Endothelial cell (in vitro differentiated cells): ENCODE data around the gene WDR5. TPM values are rescaled to one million over a fixed set of nuclear protein-coding genes. Genes with fewer than 3 reads are reported as not detected.

ENCODE experiments used
- DNase-seq: peaks from one replicate; pipeline ENCODE4 v3.0.0; 2021; ENCODE audit warnings: low spot score
- H3K27ac Mint-ChIP-seq: one replicate; pipeline ENCODE4 v1.8.0; 2021; ENCODE audit warnings: mixed read lengths, inconsistent platforms; ENCODE audit not compliant: unreplicated experiment
- H3K27me3 Mint-ChIP-seq: one replicate; pipeline ENCODE4 v1.8.0; 2021; ENCODE audit warnings: mild to moderate bottlenecking, moderate library complexity, mixed read lengths, inconsistent platforms; ENCODE audit not compliant: unreplicated experiment
- H3K36me3 Mint-ChIP-seq: one replicate; pipeline ENCODE4 v1.8.0; 2021; ENCODE audit warnings: mild to moderate bottlenecking, low read depth, mixed read lengths, inconsistent platforms; ENCODE audit not compliant: unreplicated experiment
- H3K4me1 Mint-ChIP-seq: one replicate; pipeline ENCODE4 v1.8.0; 2021; ENCODE audit warnings: mild to moderate bottlenecking, mixed read lengths, inconsistent platforms; ENCODE audit not compliant: unreplicated experiment
- H3K4me3 Mint-ChIP-seq: one replicate; pipeline ENCODE4 v1.8.0; 2021; ENCODE audit warnings: mild to moderate bottlenecking, mixed read lengths, inconsistent platforms; ENCODE audit not compliant: unreplicated experiment
- H3K9me3 Mint-ChIP-seq: one replicate; pipeline ENCODE4 v1.8.0; 2021; ENCODE audit warnings: mixed read lengths, inconsistent platforms; ENCODE audit not compliant: unreplicated experiment
- CTCF ChIP-seq: fragments of 200-600 bp; sonication (generic); IDR thresholded peaks from one replicate; pipeline ENCODE4 v1.5.0; 2021; ENCODE audit warnings: antibody characterized with exemption; ENCODE audit not compliant: unreplicated experiment
- total RNA-seq: library from RNA; stranded (reverse); fragmentation: NEBNext Ultra II Directional; extraction: Animal tissue kit (Norgen Biotek cat#: 25700); gene quantifications from one replicate; pipeline ENCODE4 v1.2.1, GENCODE V29; 2021; ENCODE audit not compliant: unreplicated experiment

The WDR5 gene
- total RNA-seq, 1 donor from 2014 or later, result 26.5 TPM

- Mint-ChIP-seq H3K9me3 (no peaks in the 10 kb centered on the region), H3K4me1 (peaks cover 3% of the 10 kb centered on the region), H3K36me3 (no peaks in the 10 kb centered on the region), H3K27me3 (peaks cover 5% of the 10 kb centered on the region), H3K27ac (no peak overlapping the region), H3K4me3 (no peak overlapping the region)
- no peak for DNase-seq
- TF ChIP-seq CTCF, result no peak
These were observed 37.5 kb downstream of the WDR5 start for GRCh38 chr9:134173127-134174072.

GRCh38 chr9:134174073-134174449 lies 38.2 kb downstream of the WDR5 start:
- DNase-seq, result no peak
- Mint-ChIP-seq H3K9me3 (no peaks in the 10 kb centered on the region), H3K27me3 (peaks cover 5% of the 10 kb centered on the region), H3K27ac (no peak overlapping the region), H3K4me1 (peaks cover 5% of the 10 kb centered on the region), H3K4me3 (no peak overlapping the region), H3K36me3 (no peaks in the 10 kb centered on the region)
- TF ChIP-seq CTCF, result no peak

- Mint-ChIP-seq H3K27ac (no peak overlapping the region), H3K4me3 (no peak overlapping the region), H3K27me3 (peaks cover 5% of the 10 kb centered on the region), H3K9me3 (no peaks in the 10 kb centered on the region), H3K4me1 (peaks cover 10% of the 10 kb centered on the region), H3K36me3 (no peaks in the 10 kb centered on the region)
- no peak for DNase-seq
- no peak for TF ChIP-seq CTCF
These were observed 38.8 kb downstream of the WDR5 start for GRCh38 chr9:134174526-134175290.

GRCh38 chr9:134175291-134175807 lies 39.5 kb downstream of the WDR5 start:
- peaks cover 5% of the 10 kb centered on the region for H3K27me3 Mint-ChIP-seq
- no peaks in the 10 kb centered on the region for H3K9me3 Mint-ChIP-seq
- no peak for DNase-seq
- H3K4me1 Mint-ChIP-seq, result peaks cover 10% of the 10 kb centered on the region
- no peak for TF ChIP-seq CTCF
- H3K36me3 Mint-ChIP-seq, result no peaks in the 10 kb centered on the region
- no peak overlapping the region for H3K27ac Mint-ChIP-seq
- no peak overlapping the region for H3K4me3 Mint-ChIP-seq
